GM19025 (cell line): ENCODE results near the gene SIPA1L3.

ENCODE experiments used
- ATAC-seq: cut with Tn5 transposase; IDR thresholded peaks from one replicate; pipeline ENCODE4 v1.9.1; 2021; ENCODE audit warnings: mild to moderate bottlenecking, low read depth, moderate library complexity; ENCODE audit not compliant: unreplicated experiment

SIPA1L3 gene

GRCh38 chr19:38204728-38205127 is 297.7 kb downstream of the SIPA1L3 start:
- ATAC-seq, result no peak

- ATAC-seq, result no peak
These were observed 299.2 kb downstream of the SIPA1L3 start for GRCh38 chr19:38206006-38206745.

- no peak for ATAC-seq
These were observed 299.9 kb downstream of the SIPA1L3 start for GRCh38 chr19:38206928-38207327.

GRCh38 chr19:38207543-38207942 is 300.5 kb downstream of the SIPA1L3 start:
- ATAC-seq, result no peak

- ATAC-seq, result no peak
These were observed 301.6 kb downstream of the SIPA1L3 start for GRCh38 chr19:38208571-38208970.

GRCh38 chr19:38209152-38209551 is 302.1 kb downstream of the SIPA1L3 start:
- ATAC-seq, result no peak

- no peak for ATAC-seq
These were observed 302.9 kb downstream of the SIPA1L3 start for GRCh38 chr19:38209671-38210457.

- no peak for ATAC-seq
These were observed 303.5 kb downstream of the SIPA1L3 start for GRCh38 chr19:38210458-38210987.

GRCh38 chr19:38211151-38211591 is 304.2 kb downstream of the SIPA1L3 start:
- ATAC-seq, result no peak

- ATAC-seq, result no peak
These were observed 304.8 kb downstream of the SIPA1L3 start for GRCh38 chr19:38211766-38212165.

- ATAC-seq, result no peak
These were observed 306.5 kb downstream of the SIPA1L3 start for GRCh38 chr19:38213469-38213868.

GRCh38 chr19:38213911-38214625 is 307.1 kb downstream of the SIPA1L3 start:
- no peak for ATAC-seq

GRCh38 chr19:38216785-38217641 is 310.0 kb downstream of the SIPA1L3 start:
- no peak for ATAC-seq

GRCh38 chr19:38218204-38218603 is 311.2 kb downstream of the SIPA1L3 start:
- ATAC-seq, result no peak

- no peak for ATAC-seq
These were observed 312.2 kb downstream of the SIPA1L3 start for GRCh38 chr19:38219221-38219620.

- ATAC-seq, result no peak
These were observed 314.4 kb downstream of the SIPA1L3 start for GRCh38 chr19:38221421-38221820.

- no peak for ATAC-seq
These were observed 315.2 kb downstream of the SIPA1L3 start for GRCh38 chr19:38221919-38222830.

- no peak for ATAC-seq
These were observed 316.1 kb downstream of the SIPA1L3 start for GRCh38 chr19:38223119-38223523.

- no peak for ATAC-seq
These were observed 316.6 kb downstream of the SIPA1L3 start for GRCh38 chr19:38223617-38224013.
